ENCODE data around the gene ST8SIA5.

The ST8SIA5 gene

GRCh38 chr18:46738491-46738890 lies 18.4 kb downstream of the ST8SIA5 start:
- DNase-seq: no peak

- DNase-seq: no peak
These were observed 20.1 kb downstream of the ST8SIA5 start for GRCh38 chr18:46736736-46737135.

- no peak for DNase-seq
These were observed 20.7 kb downstream of the ST8SIA5 start for GRCh38 chr18:46736135-46736534.

DNA sequence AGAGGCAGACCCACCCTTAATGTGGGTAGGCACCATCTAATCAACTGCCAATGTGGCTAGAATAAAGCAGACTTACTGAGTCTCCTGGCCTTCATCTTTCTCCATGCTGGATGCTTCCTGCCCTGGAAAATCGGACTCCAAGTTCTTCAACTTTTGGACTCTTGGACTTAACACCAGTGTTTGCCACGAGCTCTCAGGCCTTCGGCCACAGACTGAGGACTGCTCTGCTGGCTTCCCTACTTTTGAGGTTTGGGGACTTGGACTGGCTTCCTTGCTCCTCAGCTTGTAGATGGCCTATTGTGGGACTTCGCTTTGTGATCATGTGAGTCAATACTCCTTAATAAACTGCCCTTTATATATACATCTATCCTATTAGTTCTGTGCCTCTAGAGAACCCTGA lies 21.9 kb downstream of the ST8SIA5 start:
- DNase-seq: no peak

GRCh38 chr18:46733872-46734271 lies 23.0 kb downstream of the ST8SIA5 start:
- no peak for DNase-seq

- no peak for DNase-seq
These were observed 24.1 kb downstream of the ST8SIA5 start for GRCh38 chr18:46732801-46733200.

DNA sequence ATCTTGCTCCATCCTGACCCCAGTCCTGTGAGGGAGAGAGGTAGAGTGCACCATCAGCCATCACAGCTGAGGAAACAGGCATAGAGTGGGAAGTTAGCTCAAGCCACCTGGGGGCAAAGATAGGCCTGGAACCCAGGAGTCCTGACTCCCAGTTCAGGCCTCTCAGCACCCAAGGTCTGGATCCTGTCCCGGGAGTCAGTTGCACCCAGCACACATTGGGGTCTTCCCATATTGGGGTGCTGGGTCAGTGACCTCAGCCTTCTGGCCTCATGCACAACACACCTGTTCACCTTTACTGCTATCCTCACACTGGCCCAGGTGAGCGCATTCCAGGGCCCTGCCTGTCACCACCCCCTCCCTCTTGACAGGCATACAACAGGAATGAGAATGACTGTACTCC lies 24.7 kb downstream of the ST8SIA5 start:
- DNase-seq: no peak

DNA sequence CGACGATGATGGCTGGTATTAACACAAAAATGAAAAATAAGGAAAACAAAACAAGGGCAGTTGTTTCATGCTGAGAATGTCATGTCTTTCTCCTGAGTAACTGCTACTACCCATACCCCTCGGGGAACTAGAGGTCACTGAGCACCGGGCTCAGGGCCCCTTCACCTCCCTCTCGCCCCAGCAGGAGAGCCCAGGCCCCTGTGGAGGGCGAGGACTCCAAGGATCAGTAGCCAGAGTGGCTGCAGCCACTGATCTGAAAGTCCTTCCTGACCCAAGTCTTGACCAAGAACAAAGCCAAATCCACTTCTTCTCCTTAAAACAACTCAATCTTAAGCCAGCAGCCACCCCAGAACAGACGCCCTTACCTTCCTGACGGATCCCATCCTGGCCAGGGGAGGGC lies 25.5 kb downstream of the ST8SIA5 start:
- DNase-seq: no peak

DNA sequence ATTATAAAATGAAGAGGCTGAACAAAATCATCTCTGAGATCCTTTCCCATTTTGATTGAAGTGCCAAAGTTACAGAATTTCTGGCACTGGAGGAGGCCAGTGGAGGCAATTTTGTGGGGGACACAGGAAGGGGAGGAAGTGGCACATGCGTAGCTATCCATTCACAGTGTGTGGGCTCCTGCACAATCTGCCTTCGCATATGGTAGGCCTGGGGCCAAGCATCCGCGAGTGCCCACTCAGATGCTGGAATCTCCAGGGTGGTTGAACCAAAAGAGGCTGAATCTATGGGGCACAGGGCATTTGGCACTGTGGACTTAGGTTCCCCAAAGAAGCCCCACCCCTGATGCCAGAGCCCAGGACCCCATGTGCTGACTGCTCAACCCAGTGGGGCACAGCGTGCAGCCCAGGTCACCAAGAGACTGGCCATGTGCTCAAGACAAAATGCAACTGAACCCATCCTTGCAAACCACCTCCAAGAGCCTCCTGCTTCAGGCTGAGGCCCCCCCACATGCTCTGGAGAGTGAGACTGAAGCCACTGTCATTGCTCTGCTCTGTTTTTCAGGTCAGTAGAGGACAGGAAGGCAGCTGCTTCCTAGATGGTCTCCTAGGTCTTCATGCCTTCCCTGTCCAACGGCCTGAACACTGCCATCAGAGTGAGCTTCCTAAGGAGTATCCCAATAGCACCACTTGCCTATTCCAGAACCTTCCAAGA lies 28.5 kb downstream of the ST8SIA5 start:
- no peak for DNase-seq

- DNase-seq: no peak
These were observed 29.7 kb downstream of the ST8SIA5 start for GRCh38 chr18:46727177-46727576.

- no peak for DNase-seq
These were observed 31.5 kb downstream of the ST8SIA5 start for GRCh38 chr18:46725310-46725709.

DNA sequence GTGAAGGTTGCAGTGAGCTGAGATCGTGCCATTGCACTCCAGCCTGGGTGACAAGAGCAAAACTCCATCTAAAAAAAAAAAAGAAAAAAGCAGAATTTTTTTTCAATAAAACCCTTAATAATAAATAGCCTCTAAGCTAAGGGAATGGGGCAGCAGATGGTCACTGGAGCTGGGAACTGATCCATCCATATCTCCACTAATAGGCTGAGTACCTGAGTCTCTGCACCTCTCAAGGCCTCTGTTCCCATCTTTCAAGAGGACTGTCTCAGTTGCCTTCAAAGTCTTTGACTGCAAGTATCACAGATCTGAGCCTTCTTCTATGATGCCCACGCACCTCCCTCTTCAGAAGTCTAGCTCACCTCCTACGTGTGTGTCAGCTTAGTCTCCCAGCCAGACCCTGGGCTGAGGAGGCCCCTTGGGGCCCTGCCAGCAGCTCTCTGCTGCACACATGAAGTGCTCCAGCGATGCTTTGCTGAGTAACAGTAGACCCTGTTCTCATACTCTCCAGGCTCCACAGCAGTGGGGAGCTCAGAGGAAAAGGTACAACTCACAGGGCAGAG lies 32.9 kb downstream of the ST8SIA5 start:
- DNase-seq: no peak

- no peak for DNase-seq
These were observed 34.8 kb downstream of the ST8SIA5 start for GRCh38 chr18:46722051-46722450.

- DNase-seq: no peak
These were observed 35.5 kb downstream of the ST8SIA5 start for GRCh38 chr18:46721331-46721730.

GRCh38 chr18:46720521-46720920 lies 36.3 kb downstream of the ST8SIA5 start:
- no peak for DNase-seq

DNA sequence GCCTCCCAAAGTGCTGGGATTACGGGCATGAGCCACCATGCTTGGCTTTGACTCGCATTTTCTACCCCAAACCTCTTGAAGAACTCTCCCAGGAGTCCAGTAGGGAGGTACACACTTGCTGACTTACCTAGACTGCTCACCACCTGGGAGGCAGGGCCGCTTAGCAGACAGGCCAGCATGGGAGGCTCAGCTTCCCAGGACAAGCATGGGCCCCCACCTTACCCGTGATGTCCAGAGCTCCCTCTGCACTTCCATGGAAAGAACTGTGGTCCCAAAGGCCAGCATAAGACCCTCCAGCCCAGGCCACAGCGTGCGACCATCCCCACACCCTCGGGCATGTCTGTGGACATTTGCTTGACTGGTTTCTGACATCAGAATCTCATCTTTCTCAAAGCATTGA lies 36.8 kb downstream of the ST8SIA5 start:
- DNase-seq: no peak

DNA sequence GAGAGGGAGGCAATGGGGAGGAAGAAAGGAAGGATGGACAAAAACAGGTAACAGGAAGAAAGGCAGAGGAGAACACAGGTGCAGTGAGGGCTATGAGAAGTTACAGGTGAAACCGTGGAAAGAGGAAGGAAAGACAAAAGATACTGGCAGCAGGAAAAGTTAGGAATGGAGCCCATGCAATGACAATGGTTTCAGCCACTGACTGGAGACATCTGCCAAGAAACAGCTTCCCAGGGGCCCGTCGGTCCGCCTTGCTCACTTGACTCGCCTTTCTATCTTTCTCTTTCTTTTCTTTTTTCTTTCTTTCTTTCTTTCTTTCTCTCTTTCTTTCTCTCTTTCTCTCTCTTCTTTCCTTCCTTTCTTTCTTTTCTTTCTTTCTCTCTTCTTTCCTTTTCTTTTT lies 37.5 kb downstream of the ST8SIA5 start:
- DNase-seq: peak in 1 of 2 experiments; percentile 25

- peak; percentile 21 to 66 for DNase-seq
These were observed 38.1 kb downstream of the ST8SIA5 start for GRCh38 chr18:46718501-46719341.

GRCh38 chr18:46716827-46717226 lies 40.0 kb downstream of the ST8SIA5 start:
- DNase-seq: no peak

- no peak for DNase-seq
These were observed 40.5 kb downstream of the ST8SIA5 start for GRCh38 chr18:46716336-46716735.

GRCh38 chr18:46715062-46715461 lies 41.8 kb downstream of the ST8SIA5 start:
- no peak for DNase-seq

- DNase-seq: no peak
These were observed 44.4 kb downstream of the ST8SIA5 start for GRCh38 chr18:46712406-46712805.

GRCh38 chr18:46711444-46711863 lies 45.4 kb downstream of the ST8SIA5 start:
- no peak for DNase-seq

- peak in 1 of 2 experiments; percentile 16 for DNase-seq
These were observed 49.9 kb downstream of the ST8SIA5 start for GRCh38 chr18:46706968-46707367.
